Forelimb muscle (tissue), 1 donor: Measurements from ENCODE around the gene SLC25A30. TPM values are rescaled to one million over a fixed set of nuclear protein-coding genes. Genes with fewer than 3 reads are reported as not detected.
"Not testable (repeated sequence)": the region's sequence is repeated elsewhere in the genome, so short reads cannot be mapped to it uniquely, and the experiment has no call there.

ENCODE experiments used
- DNase-seq: peaks from one replicate; pipeline ENCODE4 v3.0.0-alpha.2; 2013; ENCODE audit warnings: low read depth
- polyA plus RNA-seq: library from polyadenylated mRNA; unstranded; fragments of 120-200 nt; gene quantifications from one replicate; pipeline ENCODE4 v1.2.1, GENCODE V29; 2013; ENCODE audit not compliant: insufficient read length

SLC25A30 gene
- polyA plus RNA-seq, 1 donor = 15.1 TPM

DNA sequence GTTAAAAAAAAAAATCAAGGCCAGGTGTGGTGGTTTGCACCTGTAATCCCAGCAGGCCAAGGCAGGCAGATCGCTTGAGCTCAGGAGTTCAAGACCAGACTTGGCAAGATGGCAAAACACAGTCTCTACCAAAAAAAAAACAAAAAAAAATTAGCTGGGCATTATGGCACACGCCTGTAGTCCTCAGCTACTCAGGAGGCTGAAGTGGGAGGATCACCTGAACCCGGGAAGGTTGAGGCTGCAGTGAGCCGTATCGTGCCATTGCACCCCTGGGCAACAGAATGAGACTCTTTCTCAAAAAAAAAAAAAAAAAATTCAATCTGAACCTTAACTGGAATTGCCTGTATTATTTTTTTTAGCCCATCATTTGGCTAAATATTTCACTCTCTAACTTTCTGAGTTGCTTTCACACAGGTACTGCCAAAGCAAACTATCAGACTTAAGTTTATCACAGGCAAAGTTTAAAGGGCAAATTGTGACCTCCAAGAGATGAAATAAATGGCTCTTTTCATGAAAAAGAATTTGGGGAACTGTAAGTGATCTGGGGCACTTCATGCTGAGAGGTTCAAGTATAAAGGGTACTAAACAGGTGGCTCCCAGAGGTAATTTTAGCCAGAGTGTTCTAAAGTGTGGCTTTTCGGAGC, 14.7 kb upstream of the SLC25A30 start:
- no peak for DNase-seq

DNA sequence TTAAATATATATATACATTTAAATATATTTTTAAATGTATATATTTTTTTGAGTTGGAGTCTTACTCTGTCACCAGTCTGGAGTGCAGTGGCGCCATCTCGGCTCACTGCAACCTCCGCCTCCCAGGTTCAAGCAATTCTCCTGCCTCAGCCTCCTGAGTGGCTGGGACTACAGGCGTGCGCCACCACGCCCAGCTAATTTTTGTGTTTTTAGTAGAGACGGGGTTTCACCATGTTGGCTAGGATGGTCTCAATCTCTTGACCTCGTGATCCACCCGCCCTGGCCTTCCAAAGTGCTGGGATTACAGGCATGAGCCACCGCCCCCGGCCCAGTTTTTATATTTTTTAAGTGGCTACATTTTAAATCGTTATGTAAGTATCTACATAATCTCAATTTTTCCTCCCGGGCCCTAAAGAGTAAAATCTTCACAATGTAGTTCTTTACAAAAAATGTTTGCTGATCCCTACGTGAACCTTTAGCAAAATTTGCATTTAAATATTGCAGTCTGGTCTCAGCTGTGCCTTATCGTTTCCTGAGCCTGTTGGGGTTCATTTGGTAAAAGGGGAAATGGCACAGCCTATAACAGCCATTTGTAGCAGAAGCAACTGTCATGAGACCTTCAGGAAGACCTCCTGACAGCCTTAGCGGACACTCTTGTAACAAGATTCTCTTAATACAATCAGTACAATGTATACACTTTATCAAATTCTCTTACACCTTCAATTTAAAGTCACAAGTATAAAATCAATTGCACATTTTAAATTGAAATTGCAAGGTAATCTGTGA, 8.1 kb upstream of the SLC25A30 start:
- DNase-seq = not testable (repeated sequence)

DNA sequence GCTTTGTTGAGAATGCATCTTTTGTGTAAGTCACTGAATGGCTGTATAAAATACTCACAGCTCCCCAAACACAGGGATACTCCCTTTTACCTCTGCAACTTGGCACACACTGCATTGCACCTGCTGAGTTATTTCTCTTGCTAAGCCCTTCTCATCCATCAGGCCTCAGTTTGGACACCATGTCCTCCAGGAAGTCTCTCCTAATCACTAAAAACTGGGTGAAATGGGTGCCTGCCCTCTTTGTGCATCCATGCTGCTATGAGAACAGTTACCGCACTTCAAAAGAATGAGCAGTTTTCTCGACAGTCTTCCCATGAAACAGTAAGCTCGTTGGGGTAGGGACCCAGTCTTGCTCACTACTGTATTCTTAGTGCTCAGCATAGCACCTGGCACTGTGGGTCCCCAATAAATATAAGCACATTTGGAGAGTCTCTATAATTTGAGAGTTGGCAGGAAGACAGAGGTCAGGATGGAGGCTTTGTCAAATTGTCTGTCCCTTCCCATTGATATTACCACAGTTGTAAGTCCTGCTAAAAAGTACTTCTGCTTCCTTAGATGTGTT, 4.6 kb upstream of the SLC25A30 start:
- DNase-seq = no peak

DNA sequence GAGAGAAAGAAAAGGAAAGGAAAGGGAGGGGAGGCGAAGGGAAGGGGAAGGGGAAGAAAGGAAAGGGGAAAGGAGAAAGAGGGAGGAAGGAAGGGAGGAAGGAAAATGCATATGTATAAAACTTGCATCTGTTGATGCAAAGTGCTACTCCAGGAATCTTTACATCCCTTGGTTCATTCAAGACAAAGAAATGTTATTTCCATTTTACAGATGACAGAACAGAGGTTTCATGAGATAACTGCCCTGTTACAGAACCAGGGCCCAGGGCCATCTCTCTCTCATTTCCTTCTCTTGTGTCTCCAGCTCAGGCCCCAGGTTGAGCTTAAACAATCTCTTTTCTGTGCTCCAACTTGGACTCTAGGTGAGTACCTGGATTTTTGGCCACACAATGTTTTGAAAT, 1.8 kb upstream of the SLC25A30 start:
- no peak for DNase-seq

DNA sequence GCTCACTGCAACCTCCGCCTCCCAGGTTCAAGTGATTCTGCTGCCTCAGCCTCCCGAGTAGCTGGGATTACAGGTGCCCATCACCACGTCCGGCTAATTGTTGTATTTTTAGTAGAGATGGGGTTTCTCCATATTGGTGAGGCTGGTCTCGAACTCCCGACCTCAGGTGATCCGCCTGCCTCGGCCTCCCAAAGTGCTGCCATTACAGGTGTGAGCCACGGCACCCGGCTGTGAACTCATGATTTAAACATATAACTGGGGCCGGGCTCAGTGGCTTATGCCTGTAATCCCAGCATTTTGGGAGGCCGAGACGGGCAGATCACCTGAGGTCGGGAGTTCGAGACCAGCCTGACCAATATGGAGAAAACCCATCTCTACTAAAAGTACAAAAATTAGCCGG, 1.2 kb upstream of the SLC25A30 start:
- DNase-seq = not testable (repeated sequence)

DNA sequence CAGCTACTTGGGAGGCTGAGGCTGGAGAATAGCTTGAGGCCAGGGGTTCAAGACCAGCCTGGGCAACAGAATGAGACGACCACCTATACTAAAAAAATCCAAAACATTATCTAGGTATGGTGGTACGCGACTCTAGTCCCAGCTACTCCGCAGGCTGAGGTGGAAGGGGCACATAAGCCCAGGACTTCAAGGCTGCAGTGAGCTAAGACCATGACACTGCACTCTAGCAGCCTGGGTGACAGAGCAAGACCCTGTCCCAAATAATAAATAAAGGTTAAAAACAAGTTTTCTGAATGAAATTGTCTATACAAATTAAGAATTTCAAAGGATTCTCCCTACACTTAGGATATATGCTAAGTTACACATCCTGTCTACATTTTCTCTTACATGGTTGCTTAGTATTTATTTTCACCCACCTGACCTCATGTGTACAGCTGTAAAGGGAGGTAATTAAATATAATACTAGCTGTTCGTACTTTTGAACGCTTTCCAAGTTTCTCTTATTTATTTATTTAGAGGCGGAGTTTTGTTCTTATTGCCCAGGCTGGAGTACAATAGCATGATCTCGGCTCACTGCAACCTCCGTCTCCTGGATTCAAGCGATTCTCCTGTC, 1.6 kb downstream of the SLC25A30 start:
- no peak for DNase-seq

DNA sequence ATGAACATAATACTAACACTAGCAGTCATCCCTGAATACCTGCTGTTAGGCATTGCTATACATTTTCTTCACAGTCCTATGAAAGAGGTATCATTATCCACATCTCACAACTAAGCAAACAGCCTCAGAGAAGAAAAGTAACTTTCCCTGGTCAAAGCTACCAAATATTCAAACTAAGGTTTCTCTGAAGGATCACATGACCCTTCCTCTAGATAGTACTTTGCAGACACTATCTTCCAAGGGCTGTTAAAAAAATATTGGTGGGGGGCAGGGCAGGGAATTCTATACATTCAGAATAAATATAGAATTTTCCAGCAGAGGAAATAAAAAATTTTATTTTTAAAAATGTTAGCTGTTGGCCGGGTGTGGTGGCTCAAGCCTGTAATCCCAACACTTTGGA, 3.1 kb downstream of the SLC25A30 start:
- DNase-seq = no peak

DNA sequence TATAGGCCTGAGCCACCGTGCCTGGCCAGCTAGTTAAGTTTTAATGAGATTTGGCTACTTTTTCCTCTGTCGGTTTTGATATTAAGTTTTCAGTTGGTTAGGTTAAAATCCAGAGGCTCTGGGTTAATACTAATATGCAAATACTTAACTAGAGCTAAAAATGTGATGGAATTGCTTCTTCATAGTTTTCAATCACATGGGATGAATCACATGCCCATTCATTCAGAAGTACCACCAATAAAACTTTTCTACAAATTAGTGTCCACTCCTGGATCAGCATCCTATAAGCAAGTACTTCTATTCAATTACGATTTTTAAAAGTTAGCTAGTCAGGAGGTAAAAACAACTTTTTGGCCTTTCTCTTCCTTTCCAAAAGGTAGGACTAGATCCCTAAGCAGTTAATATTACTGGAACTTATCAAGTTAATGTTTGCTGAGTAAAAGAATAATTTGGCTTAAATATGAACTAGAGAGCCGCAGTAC, 4.3 kb downstream of the SLC25A30 start:
- no peak for DNase-seq

DNA sequence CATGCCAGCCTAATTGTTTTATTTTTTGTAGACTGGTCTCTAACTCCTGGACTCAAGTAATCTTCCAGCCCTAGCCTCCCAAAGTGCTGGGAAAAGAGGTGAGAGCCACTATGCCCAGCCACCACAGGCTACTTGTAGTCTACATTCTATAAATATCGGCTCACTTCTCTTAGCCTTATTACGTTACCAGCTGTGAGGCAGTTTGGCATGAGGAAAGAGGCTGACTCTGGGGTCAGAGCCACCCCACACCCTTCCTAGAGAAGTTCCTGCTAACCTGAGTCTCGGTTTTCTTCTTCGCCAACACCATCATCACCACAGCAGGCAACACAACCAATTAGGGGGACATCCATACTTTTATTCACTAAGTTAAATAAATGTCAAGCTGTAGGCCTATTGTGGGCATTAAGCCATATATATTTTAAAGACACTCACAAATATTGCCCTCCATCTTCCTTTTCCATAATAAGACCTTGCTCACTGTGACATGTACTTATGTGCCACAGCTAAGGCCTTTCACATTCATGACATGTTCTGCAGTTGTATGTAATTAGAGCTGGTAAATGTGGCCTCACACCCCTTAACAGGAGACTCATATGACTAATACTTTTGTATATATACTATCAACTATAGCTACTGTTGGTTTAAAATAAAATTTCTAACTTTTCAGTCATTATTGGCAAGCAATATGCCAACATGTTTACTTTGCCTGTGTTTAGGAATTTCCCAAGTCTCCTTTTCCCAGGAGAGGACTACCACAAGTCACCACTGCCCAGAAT, 5.7 kb downstream of the SLC25A30 start:
- DNase-seq = no peak

DNA sequence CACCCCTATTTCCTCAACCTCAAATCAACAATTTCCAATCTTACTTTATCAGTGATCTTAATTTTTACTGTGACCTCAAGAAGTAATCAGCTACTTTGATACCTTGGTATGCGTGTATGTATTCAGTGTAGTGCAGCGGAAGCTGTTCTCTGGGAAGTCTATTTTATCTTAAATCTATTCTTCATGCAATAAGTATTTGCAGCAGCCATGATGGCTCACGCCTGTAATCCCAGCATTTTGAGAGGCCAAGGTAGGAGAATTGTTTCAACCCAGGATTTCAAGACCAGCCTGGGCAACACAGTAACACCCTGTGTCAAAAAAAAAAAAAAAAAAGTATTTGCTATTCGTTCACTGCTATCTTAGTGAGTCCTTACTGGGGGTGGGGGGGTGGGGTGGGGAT, 6.5 kb downstream of the SLC25A30 start:
- no peak for DNase-seq

DNA sequence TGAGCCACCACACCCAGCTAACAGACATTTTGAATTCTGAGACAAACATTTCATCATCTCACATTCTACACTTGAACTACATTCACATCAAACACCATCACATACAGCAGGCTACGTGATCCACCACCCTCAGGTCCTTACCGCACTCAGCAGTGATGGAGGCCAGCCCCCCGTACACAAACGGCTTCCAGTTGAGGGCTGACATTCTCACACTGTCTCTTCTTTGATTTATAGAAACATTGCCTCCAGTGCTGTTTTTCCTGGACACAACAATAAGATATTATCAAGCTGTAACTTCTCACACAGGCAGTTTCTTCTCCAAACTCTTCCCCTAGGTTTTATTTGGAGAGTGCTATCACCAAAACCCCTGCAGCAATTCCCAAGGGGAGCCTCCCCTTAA, 7.0 kb downstream of the SLC25A30 start:
- no peak for DNase-seq

DNA sequence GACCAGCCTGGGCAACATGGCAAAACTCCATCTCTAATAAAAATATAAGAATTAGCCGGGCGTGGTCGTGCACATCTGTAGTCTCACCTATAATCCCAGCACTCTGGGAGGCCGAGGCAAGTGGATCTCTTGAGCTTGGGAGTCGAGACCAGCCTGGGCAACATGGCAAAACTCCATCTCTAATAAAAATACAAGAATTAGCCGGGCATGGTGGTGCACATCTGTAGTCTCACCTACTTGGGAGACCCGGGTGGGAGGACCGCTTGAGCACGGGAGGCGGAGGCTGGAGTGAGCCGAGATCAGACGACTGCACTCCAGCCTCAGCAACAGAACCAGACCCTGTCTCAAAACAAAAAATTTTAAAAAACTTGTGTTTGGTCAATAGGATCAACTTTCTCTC, 7.7 kb downstream of the SLC25A30 start:
- no peak for DNase-seq

DNA sequence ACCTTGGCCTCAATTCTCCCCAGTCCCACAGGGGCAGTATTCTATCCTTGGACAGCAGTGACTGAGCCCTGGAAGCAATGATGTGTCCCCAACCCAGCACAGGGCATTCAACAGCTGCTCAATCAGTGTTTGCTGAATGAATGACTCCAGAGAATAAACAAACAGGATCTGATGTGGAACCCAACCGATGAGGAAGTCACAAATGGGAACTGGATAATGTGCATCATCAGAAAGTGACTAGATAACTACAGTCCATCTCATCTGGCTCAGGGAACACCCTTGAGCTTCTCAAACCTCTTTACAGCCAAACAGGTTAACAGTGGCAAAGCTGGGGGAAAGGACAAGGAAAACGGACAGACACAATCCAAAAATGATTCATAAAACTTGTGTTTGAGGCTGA, 8.2 kb downstream of the SLC25A30 start:
- no peak for DNase-seq

DNA sequence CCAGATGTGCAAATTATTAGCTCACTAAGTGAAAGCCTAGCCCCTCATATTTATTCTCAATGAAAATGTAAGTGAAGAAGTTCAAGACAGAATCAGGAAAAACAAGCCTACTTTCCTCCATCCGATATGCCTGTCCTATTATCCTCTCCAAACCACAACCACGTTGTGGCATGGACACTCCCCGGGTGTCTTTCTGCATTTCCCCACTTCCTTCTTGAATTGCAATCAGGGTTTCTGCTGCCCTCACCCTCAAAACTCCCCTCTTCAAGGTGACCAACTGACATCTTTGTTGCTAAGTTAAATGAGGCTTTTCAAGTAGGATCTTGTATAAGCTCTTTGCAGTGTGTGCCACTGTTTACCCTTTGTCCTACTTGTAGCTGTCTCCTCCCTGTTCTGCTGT, 11.8 kb downstream of the SLC25A30 start:
- no peak for DNase-seq

DNA sequence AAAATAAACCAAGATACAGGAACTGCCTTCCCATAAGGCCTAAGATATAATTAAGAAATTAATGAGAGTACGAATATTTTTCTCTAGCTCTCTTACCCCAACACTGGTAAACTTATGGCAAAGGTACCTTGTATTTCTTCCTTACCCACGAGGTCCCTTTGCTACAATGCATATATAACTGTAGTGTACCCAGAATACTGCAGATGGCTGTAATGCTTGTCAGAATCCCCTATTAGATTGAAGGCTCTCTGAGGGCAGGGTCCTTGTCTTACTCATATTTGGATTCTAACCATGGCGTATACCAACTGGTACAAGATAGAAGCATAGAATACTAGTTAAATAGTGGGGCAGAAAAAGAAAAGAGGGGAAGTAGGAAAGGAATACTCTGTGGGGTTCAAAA, 15.1 kb downstream of the SLC25A30 start:
- no peak for DNase-seq

DNA sequence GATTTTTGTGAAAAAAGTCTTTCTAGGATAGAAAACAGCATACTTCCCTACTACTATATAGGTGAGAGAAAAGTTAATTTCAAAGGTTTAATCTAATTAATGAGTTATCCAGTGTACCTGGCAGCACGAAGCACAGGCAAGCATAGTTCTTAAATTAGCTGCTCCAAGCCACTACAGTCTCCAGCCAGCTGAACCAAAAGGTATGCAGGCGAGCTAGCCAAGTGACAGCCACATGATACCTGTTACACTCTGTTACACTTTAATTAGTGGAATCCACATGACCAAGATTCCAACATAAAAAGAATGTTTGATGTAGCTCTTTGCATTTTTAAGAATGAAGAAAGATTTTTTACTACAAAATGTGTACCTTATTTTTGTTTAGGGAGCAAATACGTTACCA, 15.5 kb downstream of the SLC25A30 start:
- DNase-seq = no peak

DNA sequence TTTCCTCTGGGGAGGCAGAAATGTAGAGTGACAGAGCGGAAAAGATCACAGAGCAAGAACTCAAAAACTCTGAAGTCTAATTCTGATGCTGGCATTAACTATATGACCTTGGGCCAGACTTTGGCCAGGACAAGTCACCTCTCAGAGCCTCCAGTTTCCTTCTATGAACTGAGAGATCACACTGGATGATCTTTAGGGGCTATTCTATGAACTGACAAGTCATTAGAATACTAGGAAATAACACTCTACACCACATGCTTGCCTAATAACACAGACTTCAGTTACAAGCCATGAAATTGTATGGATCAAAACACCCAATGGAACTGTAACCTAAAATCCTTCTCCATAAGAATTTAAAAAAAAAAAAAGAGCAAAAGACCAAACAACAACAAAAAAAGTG, 16.9 kb downstream of the SLC25A30 start:
- no peak for DNase-seq

DNA sequence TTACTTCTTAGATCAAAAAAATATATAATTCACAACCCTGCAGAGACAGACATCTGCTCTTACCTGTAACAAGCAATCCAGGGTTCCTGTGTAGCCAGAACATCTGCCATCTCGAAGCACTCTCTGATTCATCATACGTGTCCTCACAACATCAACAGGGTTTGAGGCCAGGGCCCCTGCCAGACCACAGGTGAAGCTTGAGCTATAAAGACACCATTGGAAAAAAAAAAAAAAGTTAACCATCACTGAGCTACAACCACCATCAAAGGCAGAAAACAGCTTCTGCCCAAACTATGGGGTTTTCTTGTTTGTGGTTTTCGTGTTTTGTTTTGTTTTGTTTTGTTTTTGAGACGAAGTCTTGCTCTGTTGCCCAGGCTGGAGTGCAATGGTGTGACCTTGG, 19.3 kb downstream of the SLC25A30 start:
- DNase-seq = no peak

DNA sequence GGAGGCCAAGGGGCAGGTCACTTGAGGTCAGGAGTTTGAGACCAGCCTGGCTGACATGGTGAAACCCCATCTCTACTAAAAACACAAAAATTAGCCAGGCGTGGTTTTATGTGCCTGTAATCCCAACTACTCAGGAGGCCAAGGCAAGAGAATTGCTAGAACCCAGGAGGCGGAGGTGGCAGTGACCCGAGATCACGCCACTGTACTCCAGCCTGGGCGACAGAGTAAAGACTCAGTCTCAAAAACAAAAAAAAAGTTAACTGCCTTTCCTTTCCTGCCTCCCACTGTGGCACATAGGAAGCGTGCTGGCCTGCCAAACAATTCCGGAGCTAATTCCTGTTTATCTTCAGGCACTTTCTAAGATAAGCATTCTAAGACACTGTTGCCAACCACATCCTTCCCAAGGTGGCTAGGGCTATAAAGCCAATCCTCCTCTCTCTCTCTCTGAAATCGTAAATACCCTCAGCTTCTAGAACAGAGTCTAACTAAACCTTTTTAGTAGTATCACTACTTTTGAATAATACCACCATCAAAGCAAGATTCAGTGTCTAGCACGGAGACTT, 21.6 kb downstream of the SLC25A30 start:
- no peak for DNase-seq

DNA sequence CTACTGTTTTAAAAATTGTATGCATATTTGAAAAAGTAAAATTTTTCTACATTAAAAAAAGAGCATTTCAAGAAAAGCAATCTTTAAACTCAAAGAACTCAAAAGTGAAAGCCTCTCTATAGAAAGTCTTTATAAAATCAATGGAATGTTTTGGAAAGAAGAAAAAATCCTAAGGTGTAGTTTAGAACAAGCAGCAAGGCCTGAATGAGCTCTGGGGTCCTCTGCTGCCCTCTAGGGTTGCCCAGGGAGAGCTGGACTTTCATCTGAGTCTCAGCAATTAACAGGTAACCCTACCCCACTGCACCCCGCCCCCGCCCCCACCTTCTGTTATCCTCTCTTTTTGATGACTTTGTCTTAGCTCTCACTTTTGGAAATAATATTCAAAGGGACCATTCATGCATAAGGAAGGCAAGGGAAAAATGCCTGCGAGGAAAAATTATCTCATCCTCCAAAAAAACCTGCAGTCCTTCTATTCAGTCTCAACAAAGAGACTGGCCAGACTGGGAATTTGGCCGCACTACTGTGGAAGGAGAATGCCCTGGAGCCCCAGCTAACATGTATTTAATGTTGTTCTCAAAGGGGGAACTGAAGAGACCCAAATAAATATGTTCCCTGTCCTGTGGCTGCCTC, 24.1 kb downstream of the SLC25A30 start:
- DNase-seq = no peak

DNA sequence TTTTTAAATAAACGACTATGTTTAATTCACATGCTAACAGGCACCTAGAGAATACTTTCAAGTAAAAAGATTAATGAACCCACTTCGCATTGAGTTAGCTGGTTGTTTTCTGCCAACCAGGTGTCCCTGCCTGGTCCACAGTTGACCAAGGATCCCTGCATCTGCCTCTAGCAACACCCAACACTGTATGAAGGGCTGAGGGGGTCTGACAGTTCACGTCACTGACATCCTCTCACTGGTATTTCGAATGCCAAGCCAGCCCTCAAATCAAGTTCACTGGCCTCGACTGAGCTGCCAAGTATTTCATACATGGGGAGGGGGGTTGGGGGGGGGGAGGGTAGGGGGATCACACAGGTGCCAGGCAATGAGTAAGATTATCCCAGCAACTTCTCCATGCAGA, 25.4 kb downstream of the SLC25A30 start:
- no peak for DNase-seq
